ENCODE results near the gene KIF18A.

DNA sequence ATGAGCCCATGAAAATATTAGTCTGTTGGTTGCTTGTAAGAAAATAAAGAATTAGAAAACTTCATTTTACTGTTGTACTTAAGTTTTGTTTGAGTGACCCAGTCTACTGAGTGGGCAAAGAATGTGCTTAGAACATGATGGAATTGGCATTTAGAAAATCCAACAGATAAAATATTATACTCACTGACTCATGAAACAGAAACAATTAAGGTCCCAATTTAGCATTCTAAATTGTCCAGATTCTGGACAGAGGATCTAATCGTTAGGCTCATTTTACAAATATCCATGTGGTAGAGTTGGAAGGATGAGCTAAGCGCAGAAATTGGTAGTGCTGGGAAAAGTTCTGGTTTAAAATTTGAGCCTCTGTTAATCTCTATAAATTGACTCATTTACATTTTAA lies 45.6 kb upstream of the KIF18A start:
- TF ChIP-seq POLR2A (IDR thresholded peaks at IDR 0.05) = no peak
- TF ChIP-seq, protein P1, sequence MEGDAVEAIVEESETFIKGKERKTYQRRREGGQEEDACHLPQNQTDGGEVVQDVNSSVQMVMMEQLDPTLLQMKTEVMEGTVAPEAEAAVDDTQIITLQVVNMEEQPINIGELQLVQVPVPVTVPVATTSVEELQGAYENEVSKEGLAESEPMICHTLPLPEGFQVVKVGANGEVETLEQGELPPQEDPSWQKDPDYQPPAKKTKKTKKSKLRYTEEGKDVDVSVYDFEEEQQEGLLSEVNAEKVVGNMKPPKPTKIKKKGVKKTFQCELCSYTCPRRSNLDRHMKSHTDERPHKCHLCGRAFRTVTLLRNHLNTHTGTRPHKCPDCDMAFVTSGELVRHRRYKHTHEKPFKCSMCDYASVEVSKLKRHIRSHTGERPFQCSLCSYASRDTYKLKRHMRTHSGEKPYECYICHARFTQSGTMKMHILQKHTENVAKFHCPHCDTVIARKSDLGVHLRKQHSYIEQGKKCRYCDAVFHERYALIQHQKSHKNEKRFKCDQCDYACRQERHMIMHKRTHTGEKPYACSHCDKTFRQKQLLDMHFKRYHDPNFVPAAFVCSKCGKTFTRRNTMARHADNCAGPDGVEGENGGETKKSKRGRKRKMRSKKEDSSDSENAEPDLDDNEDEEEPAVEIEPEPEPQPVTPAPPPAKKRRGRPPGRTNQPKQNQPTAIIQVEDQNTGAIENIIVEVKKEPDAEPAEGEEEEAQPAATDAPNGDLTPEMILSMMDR (IDR thresholded peaks at IDR 0.05) = no peak
